Left lobe of liver (tissue), 2 donors: Measurements from ENCODE around the gene ADISSP. TPM values are rescaled to one million over a fixed set of nuclear protein-coding genes. Genes with fewer than 3 reads are reported as not detected.

Experiments used
- ATAC-seq: fragments of 200-7000 bp; cut with Tn5 transposase; one replicate; pipeline ENCODE4 v1.9.1; 2020; ENCODE audit warnings: mild to moderate bottlenecking, moderate library complexity
- DNase-seq: peaks from one replicate; pipeline ENCODE4 v3.0.0-alpha.2; 2020; ENCODE audit warnings: low spot score
- total RNA-seq: library from RNA; stranded (reverse); gene quantifications from one replicate; pipeline ENCODE4 v1.2.1, GENCODE V29; 2021
- donor health status: DM: no; HTN: no; CAD: no; lungs with moderate emphysema.
- donor health status: DM: no; HTN: yes; CAD: no.

The ADISSP gene
- 10.6 TPM for total RNA-seq

GRCh38 chr20:3767427-3768341 lies at the start of gene ADISSP:
Gene ADISSP, minus strand, starts transcription at chr20:3767753. Its CDS starts 7,653 bp downstream, at chr20:3760100.
- ATAC-seq (peak; percentile 94), DNase-seq (peak; percentile 99)

DNA sequence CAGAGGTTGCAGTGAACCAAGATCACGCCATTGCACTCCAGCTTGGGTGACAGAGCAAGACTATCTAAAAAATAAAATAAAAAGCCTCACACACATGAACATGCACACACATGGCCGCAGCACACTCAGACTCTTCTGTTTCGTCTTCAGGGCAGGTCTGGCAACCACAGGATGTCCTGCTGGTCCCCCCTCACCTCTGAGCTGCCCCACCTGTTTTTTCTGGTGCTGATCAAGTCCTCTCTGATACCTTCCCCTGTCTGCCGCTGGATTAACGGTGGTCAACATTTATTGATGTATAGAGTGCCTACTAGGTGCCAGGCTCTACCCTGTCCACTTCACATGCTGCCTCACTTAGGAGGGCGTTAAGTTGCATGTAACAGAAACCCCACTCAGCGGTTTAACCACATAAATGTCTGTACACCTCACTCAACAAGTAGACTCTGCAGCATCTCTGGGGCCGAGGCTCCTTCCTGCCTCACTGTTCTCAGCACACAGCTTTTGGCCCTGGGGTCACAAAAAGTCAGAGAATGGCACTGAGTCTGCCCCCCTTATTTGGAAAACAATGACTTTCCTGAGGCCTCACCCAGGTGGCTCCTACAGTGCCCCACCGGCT lies 48.3 kb upstream of the ADISSP start:
- ATAC-seq (no peak), DNase-seq (no peak)

DNA sequence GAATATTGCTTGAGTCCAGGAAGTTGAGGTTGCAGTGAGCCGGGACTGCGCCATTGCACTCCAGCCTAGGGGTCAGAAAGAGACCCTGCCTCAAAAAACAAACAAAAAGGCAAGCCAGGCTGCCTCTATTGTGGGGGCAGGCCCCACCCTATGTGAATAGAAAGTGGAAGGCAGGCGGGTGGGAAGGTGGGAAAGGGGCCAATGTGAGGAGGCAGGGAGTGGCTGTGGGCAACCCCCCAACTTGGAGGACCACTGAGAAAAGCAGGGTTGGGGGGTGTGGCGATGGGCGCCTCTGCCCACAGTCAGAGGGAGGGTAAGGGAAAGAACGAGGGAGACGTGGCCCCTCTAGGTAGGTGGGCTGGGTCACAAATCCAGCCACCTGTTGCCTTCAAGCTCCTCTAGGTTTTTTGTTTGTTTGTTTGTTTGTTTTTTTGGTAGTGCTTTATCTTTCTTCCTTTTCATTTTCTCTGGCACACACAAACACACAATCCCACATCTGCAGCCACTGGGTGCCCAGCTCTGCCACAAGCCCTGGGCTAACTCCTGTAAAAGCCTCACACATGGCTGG lies 47.5 kb upstream of the ADISSP start:
- ATAC-seq (no peak), DNase-seq (no peak)

GRCh38 chr20:3813848-3814581 lies 46.5 kb upstream of the ADISSP start:
- no peak for ATAC-seq
- no peak for DNase-seq

GRCh38 chr20:3812975-3813847 lies 45.7 kb upstream of the ADISSP start:
- no peak for DNase-seq
- ATAC-seq = no peak

- DNase-seq (no peak), ATAC-seq (no peak)
Measured at GRCh38 chr20:3812259-3812681, 44.7 kb upstream of the ADISSP start.

DNA sequence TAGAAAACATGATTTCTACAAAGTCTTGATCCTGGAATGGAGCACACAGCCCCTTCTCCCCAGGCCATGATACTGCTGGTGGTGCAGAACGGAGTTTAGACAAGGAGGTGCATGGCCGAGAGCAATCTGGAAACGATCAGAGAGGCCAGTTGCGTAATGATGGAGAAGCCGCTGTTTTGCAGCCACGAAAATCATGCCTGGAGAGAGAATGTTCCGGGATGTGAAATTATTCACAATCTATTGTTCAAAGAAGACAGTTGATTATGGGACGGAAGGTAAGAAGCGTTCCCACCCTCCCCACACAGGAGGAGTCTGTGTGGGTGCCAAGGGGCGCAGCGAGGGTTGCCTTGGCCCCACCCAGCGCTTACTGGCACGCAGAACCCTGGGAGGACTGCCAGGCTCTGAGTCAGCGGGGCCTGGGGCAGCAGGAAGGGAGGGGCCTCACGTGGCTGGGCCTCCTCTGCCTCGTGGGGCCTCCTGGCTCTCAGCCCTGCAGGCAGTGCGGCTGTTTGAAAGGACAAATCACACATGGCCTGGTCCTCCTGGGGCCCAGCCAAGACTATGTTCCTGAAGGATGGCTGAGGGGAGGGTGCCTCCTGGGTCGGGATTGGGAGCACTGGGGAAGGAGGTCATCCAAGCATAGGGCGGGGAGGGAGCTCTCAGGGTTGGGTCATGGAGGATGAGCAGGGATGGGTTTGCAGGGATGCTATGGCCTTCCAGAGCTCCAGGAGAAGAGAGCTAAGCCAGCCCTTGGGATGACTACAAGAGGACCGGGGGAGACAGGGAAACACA lies 44.1 kb upstream of the ADISSP start:
- DNase-seq (peak; percentile 99), ATAC-seq (peak; percentile 81)

DNA sequence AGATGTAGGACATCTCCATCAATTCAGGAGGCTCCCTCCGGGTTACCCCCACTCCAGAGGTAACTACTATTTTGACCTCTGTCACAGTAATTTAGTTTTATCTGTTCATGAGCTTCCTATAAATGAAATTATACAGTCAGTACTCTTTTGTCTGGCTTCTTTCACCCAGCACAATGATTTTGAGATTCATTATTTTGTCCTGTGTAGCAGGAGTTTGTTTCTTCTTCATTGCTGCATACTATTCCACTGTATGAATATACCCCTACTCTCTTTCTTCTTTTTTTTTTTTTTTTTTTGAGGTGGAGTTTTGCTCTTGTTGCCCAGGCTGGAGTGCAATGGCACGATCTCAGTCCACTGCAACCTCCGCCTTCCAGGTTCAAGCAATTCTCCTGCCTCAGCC lies 41.0 kb upstream of the ADISSP start:
- ATAC-seq = no peak

GRCh38 chr20:3804781-3805180 lies 37.2 kb upstream of the ADISSP start:
- DNase-seq (no peak), ATAC-seq (no peak)

More for the DNA sequence above, 41.0 kb upstream of the ADISSP start:
- DNase-seq = no peak

GRCh38 chr20:3804254-3804751 lies 36.8 kb upstream of the ADISSP start:
- no peak for ATAC-seq
- no peak for DNase-seq

DNA sequence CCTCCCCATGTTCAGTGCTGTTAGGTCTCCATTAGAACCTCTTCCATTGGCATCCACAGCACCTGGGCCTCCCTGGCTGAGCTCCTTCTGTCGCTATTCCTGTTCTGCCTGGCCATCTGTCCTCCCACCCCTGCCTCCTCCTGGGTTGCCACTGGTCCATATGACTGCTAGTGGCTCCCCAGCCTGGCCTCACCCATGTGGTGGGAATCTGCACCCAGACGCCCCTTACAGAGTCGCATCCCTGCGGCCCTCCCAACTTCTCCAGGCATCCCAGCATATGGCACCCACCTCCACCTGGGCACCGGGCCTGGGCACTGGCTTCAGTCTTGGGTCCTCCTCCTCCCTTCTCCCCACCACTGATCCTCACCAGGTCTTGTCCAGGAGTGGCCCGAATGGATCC lies 36.3 kb upstream of the ADISSP start:
- DNase-seq (no peak), ATAC-seq (no peak)

GRCh38 chr20:3803289-3803688 lies 35.7 kb upstream of the ADISSP start:
- ATAC-seq = no peak
- DNase-seq = no peak

GRCh38 chr20:3802524-3803239 lies 35.1 kb upstream of the ADISSP start:
- ATAC-seq = peak; percentile 70
- DNase-seq = peak; percentile 90

GRCh38 chr20:3801846-3802245 lies 34.3 kb upstream of the ADISSP start:
- DNase-seq (no peak), ATAC-seq (no peak)

GRCh38 chr20:3801299-3801698 lies 33.7 kb upstream of the ADISSP start:
- DNase-seq = no peak
- ATAC-seq = no peak

- no peak for ATAC-seq
- no peak for DNase-seq
Measured at GRCh38 chr20:3800878-3801260, 33.3 kb upstream of the ADISSP start.

GRCh38 chr20:3800256-3800877 lies 32.8 kb upstream of the ADISSP start:
- ATAC-seq (no peak), DNase-seq (no peak)

DNA sequence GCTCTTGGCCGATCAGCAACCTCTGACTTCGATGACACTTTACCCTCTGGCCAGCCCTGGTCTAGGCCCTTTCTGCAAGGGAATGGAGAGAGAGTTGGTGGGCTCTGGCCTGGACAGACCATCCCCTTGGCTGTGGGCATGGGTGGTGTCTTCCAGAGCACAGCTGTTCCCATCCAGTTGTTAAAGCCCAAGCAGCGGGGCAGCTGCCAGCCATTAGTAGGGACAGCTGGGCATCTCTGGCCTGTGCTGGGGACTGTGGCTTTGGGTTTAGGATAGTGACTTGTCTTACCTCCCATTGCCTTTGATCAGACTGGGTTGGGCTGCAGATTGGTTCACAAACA lies 31.3 kb upstream of the ADISSP start:
- ATAC-seq (no peak), DNase-seq (no peak)
